Nephron (organoid): Measurements from ENCODE around the gene TMEM123.
A peak's percentile ranks its signal among the peaks of the same experiment; 100 is the strongest.

ENCODE experiments used
- H3K27ac Mint-ChIP-seq, 3 experiments: 2 replicates each; pipeline ENCODE4 v1.8.0; 2020; ENCODE audit warnings: mixed read lengths in 3 of 3, mild to moderate bottlenecking in 2 of 3, moderate library complexity in 1 of 3
- H3K27me3 Mint-ChIP-seq: 2 replicates; pipeline ENCODE4 v1.8.0; 2021; ENCODE audit warnings: low read depth, mild to moderate bottlenecking, moderate library complexity, mixed read lengths
- H3K36me3 Mint-ChIP-seq: 2 replicates; pipeline ENCODE4 v1.8.0; 2020; ENCODE audit warnings: low read depth, mixed read lengths
- H3K4me1 Mint-ChIP-seq: 2 replicates; pipeline ENCODE4 v1.8.0; 2020; ENCODE audit warnings: mixed read lengths
- H3K4me3 Mint-ChIP-seq, 3 experiments: 2 replicates each; pipeline ENCODE4 v1.8.0; 2020; ENCODE audit warnings: mild to moderate bottlenecking in 3 of 3, mixed read lengths in 3 of 3, moderate library complexity in 2 of 3
- H3K9me3 Mint-ChIP-seq: 2 replicates; pipeline ENCODE4 v1.8.0; 2020; ENCODE audit warnings: mixed read lengths
- TF ChIP-seq, protein P1 (sequence below), 3 experiments: fragments of 200-600 bp; sonication (generic); IDR thresholded peaks; one replicate each; pipeline ENCODE4 v1.5.0; 2021; ENCODE audit warnings: antibody characterized with exemption in 3 of 3; ENCODE audit not compliant: unreplicated experiment in 3 of 3

The TMEM123 gene

DNA sequence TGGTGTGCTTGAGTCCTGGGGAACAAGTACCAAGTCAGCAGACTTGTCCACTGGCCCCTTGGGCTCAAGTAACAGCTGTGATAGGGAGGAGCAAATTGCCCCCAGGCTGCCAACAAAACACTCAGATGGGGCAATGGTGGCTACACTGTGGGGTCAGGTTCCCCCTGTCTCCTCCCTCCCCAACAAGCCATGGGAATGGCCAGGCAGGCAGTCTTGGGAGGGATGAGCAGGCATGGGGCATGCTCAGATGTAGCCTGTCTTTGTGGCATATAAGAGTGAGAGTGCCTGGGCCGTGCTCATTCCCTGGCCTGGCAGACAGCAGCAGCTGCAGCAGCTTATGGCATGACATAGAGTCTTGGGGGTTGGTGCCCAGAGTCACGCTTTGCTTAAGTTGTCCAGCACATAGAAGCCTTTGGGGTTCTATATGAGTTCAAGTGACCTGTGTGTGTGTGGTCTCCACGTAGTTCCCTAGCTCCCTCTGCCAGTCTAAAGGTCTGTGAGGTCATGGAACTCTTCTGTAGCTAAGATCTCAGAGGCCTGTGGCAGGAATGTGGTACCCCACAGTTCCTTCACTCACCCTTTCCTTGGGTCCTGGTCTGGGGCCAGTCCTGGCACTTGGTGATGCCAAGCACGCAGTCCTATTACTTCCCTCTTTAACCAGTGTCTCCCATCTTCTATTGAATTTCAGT lies 60.9 kb downstream of the TMEM123 start:
- H3K27me3 Mint-ChIP-seq: no peaks in the 10 kb centered on the region
- TF ChIP-seq, protein P1, sequence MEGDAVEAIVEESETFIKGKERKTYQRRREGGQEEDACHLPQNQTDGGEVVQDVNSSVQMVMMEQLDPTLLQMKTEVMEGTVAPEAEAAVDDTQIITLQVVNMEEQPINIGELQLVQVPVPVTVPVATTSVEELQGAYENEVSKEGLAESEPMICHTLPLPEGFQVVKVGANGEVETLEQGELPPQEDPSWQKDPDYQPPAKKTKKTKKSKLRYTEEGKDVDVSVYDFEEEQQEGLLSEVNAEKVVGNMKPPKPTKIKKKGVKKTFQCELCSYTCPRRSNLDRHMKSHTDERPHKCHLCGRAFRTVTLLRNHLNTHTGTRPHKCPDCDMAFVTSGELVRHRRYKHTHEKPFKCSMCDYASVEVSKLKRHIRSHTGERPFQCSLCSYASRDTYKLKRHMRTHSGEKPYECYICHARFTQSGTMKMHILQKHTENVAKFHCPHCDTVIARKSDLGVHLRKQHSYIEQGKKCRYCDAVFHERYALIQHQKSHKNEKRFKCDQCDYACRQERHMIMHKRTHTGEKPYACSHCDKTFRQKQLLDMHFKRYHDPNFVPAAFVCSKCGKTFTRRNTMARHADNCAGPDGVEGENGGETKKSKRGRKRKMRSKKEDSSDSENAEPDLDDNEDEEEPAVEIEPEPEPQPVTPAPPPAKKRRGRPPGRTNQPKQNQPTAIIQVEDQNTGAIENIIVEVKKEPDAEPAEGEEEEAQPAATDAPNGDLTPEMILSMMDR (IDR thresholded peaks at IDR 0.05; ENCODE audit: unreplicated experiment in 3 of 3): no peak
- H3K4me1 Mint-ChIP-seq: no peaks in the 10 kb centered on the region
- H3K4me3 Mint-ChIP-seq: no peak overlapping the region
- peaks cover 52% of the 10 kb centered on the region for H3K36me3 Mint-ChIP-seq
- no peaks in the 10 kb centered on the region for H3K9me3 Mint-ChIP-seq
- no peak overlapping the region for H3K27ac Mint-ChIP-seq

DNA sequence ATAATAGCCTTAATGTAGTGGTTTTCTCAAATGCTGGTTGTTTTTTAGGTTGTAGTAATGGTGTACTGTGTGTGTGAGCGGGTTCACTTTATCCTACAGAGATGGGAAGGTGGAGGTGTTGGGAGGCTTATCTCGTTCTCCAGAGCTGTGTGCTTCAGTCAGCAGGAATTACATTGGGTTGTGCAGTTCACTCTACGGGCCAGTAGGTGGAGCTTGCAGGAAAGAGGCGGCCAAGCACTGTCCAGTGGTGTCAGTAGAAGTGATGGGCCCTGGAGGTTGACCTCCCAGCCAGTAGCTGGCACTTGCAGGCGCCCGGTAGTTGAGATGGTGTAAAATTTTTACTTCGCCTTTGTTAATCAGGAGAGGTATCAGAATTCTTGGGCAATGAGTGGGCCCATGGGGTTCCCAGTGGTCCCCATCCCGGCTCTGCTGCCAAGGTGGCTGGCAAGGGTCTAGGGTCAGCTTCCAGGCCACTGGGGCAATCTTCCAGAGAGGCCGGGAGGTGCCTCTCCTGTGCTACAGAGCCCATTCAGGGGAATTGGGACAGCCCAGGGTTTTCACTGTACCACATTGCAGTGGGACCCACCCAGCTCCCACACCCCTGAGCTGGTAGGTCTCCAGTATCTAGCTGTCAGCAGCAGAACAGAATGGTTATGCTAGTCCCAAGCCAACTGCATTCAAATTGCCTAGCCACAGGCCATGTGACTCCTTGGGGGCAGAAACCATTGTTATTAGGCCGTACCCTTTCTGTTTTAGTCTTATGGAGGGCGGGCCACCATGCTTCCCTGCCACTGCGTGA lies 61.7 kb downstream of the TMEM123 start:
- H3K4me3 Mint-ChIP-seq: no peak overlapping the region
- H3K4me1 Mint-ChIP-seq: no peaks in the 10 kb centered on the region
- H3K36me3 Mint-ChIP-seq: peaks cover 57% of the 10 kb centered on the region
- TF ChIP-seq, protein P1 (IDR thresholded peaks at IDR 0.05; ENCODE audit: unreplicated experiment in 3 of 3): peak; percentile 65 to 71 (median 65)
- H3K27me3 Mint-ChIP-seq: no peaks in the 10 kb centered on the region
- H3K9me3 Mint-ChIP-seq: no peaks in the 10 kb centered on the region
- peak overlapping the region; percentile 10 to 31 (median 25) for H3K27ac Mint-ChIP-seq

DNA sequence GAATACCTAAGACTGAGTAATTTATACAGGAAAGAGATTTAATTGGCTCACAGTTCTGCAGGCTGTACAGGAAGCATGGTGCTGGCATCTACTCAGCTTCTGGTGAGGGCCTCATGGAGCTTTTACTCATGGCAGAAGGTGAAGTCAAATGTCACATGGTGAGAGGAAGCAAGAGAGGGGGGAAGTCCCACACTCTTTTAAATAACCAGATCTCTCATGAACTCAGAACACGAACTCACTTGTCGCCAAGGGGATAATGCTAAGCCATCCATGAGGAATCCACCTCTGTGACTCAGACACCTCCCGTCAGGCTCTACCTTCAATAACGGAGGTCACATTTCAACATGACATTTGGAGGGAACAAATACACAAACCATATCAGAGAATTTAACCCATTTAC lies 63.3 kb downstream of the TMEM123 start:
- Mint-ChIP-seq H3K9me3 (no peaks in the 10 kb centered on the region), H3K36me3 (peaks cover 60% of the 10 kb centered on the region), H3K27ac (no peak overlapping the region), H3K27me3 (no peaks in the 10 kb centered on the region), H3K4me1 (peaks cover 11% of the 10 kb centered on the region), H3K4me3 (no peak overlapping the region)
- TF ChIP-seq, protein P1 (IDR thresholded peaks at IDR 0.05; ENCODE audit: unreplicated experiment in 3 of 3): no peak

DNA sequence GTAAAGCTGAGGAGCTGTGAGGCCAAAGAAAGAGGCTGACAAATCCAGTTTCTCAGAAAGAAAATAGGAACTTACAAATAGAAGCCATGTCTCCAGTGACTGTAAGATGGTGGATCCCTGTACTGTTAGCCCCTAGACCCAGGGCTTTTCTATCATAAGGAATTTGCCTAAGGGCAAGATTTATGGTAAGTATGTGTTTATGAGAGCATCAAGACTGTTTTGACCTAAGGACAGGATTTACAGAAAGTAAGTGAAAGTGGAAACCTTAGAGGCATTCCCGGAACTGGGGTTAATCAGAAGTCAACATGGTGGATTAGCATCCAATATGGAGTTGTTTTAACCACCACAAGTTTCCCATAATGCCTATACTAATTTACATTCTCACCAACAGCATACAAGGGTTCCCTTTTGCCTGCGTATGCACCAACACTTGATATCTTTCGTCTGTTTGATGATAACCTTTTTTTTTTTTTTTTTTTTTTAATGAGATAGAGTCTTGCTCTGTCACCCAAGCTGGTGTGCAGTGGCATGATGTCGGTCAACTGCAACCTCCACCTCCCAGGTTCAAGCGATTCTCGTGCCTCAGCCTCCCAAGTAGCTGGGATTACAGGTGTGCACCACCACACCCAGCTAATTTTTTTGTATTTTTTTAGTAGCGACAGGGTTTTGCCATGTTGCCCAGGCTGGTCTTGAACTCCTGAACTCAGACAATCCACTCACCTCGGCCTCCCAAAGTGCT lies 65.4 kb downstream of the TMEM123 start:
- Mint-ChIP-seq H3K4me3 (no peak overlapping the region), H3K27ac (peak overlapping the region in 1 of 3 experiments; percentile 95), H3K36me3 (peaks cover 62% of the 10 kb centered on the region), H3K9me3 (no peaks in the 10 kb centered on the region), H3K4me1 (peaks cover 22% of the 10 kb centered on the region), H3K27me3 (no peaks in the 10 kb centered on the region)
- TF ChIP-seq, protein P1 (IDR thresholded peaks at IDR 0.05; ENCODE audit: unreplicated experiment in 3 of 3): no peak

DNA sequence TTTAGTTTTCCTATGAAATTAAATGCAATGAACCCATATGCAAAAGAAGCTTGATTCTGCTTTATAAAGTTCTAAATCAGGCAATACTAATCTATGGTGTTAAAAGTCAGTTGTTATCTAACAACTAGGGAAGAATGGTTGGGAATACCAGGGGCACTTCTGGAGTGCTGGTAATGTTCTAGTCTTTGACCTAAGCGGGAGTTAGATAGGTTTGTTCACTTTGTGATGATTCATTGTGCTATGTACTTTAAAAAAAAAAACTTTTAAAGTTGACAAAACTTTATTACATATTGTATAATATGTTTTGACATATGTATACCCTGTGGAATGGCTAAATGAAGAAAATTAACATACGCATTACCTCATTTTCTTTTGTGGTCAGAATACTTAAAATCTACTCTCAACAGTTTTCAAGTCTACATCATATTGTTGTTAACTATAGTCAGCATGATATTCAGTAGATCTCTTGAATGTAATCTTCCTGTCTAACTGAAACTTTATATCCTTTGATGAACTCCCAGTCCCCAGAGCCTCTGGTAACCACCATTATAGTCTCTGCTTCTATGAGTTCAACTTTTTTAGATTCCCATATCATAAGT lies 66.3 kb downstream of the TMEM123 start:
- Mint-ChIP-seq H3K9me3 (no peaks in the 10 kb centered on the region), H3K4me3 (no peak overlapping the region), H3K4me1 (peaks cover 22% of the 10 kb centered on the region), H3K27me3 (no peaks in the 10 kb centered on the region), H3K36me3 (peaks cover 68% of the 10 kb centered on the region), H3K27ac (peak overlapping the region; percentile 87 to 96 (median 95))
- TF ChIP-seq, protein P1 (IDR thresholded peaks at IDR 0.05; ENCODE audit: unreplicated experiment in 3 of 3): no peak
